Medulla oblongata (tissue), 1 donor: ENCODE results near the gene EPS8L2.
"Not testable (repeated sequence)": the region's sequence is repeated elsewhere in the genome, so short reads cannot be mapped to it uniquely, and the experiment has no call there.

Source experiments
- DNase-seq: peaks from one replicate; pipeline ENCODE4 v3.0.0-alpha.2; 2015; ENCODE audit errors: extremely low spot score

Gene EPS8L2

DNA sequence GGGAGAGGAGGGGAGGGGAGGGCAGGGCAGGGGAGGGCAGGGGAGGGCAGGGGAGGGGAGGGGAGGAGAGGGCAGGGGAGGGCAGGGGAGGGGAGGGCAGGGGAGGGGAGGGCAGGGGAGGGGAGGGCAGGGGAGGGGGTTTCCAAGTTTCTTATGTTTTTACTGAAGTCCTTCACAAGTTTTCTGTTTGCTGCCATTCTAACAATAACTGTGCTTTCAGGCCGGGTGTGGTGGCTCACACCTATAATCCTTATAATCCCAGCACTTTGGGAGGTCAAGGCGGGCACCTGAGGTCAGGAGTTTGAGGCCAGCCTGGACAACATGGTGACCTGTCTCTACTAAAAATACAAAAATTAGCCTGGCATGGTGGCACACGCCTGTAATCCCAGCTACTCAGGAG, 15.8 kb upstream of the EPS8L2 start:
- not testable (repeated sequence) for DNase-seq

DNA sequence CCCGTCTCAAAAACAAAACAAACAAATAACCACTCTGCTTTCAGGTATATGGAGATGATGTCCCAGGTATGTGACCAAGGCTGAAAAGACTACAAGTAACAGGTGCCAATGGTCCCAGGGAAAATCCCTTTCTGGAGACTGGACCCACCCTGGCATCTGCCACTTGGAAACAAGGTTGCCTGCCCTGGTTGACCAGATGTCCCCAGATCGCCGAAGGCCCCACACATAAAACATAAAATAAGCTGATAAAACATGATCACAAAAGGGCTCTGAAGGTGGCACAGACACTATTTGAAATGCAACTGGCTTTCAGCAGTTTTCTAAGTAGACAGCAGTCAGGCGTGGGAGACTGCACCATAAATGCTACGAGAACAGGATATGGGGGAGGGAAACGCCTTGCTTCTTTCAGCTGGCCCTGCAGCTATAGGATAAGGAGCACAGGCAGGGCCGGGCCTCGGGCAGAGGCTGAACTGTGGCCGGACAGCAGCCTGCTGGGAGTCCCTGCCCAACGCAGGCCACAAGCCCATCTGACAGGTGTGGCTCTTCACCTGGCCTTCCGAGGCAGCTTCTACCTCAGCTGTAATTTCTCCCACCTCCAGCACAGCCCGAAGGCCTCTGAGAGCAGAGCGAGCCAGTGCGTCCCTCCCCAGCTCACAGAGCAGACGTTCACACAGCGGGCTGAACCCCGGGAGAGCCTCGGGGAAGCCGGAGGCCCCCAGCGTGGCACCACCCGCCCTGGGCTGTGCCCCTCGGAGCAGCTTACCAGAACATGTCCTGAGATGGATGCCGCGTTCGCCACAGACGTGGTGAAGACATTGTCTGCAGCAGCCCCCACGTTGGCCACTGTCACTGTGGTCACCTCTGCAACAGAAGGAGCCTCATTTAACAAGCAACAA, 15.0 kb upstream of the EPS8L2 start:
- no peak for DNase-seq

DNA sequence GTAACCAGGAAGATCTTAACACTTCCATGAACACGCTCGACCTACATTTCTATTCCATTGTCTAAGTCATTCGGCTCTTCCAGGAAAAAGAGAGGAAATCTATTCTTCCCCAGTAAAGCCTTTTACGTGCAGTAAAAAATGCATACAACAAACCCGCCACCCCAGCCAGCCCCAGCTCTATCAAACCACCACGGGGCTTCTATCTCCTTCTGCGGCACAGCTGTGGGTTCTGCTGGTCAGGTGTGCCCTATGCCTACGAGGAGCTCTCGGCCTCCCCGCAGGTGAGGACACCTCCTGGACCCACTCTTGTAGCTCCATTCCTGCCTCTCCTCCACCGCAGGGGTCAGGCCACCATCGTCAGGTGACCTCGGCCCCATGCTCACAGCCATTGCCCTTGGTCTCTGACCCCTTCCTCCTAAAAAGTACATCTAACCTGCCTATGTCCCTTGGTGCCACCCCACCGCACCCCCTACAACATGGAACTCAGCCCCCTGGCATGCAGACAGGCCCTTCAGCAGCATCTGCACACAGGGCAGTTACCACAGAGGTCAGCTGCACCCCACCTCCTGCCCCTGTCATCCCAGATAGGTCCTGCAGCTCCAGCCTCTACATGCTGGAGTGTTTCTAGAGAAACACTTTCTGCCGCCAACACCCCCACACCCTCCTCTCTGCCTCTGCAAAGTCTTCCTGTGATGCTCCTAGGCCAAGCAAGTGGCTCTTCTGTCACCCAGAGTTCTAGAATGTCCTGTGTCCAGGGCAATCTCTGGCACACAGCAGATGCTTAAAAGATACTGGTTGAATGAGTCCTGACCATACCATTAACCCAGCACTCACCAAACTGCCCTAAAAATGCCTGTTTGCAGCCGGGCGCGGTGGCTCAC, 14.1 kb upstream of the EPS8L2 start:
- DNase-seq = no peak

DNA sequence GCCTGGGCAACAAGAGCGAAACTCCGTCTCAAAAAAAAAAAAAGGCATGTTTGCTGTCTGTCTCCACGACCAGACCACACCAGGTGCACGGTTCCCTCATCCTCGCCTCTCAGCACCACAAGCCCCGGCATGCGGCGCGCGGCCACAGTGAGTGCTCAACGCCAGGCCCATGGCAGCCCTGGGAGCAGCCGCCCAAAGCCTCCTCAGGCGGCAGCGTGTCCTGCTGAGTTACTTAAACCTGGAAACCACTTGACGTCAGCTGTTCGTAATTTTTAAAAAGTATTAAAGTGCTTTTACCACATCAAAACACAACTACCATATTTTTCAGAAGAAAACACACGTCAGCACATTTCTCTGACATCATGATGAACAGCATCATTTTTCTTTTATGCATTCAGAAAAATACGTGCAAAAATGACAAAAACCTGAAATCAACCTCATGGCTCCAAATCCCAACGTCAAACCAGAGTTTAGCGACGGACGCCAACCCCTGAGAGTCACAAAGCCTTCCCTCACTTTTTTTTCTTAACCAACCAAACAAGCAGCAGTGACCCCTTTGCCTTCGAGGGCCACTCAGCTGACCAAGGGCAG, 13.1 kb upstream of the EPS8L2 start:
- DNase-seq = no peak

DNA sequence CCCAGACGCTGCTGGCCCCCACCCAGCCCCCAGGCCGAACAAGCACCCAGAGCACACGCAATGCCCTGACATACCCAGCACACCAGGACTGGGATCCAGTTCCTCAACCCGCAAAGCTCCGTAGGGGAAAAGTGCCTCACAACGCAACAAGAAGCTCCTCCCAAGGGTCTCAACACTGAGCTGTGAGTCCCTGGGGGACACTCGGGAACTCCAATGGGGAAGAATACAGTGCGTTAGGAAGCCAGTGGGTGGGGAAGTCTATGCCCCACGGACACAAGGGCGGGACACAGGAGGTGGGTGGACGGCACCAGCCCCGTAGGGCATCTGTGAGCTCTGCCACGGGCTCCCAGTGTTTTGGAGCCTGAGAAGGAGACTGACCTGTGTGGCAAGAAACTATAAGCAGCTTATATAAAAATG, 12.6 kb upstream of the EPS8L2 start:
- DNase-seq = no peak

DNA sequence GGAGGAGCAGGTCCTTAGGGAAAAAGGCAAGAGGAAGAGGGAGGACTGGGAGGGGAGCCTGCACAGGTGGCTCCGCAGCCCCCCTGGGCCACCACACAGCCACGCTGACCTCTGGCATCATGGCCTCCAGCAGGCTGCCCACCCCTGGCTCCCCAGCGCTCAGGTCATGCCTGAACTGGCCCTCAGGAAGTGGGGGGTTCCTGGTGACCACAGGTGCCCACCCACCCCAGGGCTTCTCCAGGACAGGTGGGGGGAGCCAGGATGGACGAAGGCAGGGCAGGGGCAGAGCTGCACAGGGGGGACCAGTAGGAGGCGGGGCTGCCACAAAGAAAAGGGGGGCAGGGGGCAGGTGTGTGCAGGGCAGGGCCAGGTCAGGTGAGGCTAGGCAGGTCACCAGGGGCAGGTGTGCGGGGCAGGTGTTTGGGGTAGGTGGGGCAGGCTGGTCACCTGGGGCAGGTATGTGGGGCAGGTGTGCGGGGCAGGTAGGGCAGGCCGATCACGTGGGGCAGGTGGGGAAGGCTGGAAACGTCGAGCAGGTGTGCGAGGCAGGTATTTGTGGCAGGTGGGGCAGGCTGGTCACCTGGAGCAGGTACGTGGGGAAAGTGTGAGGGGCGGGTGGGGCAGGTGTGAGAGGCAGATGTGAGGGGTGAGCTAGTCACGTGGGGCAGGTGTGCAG, 12.0 kb upstream of the EPS8L2 start:
- DNase-seq = no peak

DNA sequence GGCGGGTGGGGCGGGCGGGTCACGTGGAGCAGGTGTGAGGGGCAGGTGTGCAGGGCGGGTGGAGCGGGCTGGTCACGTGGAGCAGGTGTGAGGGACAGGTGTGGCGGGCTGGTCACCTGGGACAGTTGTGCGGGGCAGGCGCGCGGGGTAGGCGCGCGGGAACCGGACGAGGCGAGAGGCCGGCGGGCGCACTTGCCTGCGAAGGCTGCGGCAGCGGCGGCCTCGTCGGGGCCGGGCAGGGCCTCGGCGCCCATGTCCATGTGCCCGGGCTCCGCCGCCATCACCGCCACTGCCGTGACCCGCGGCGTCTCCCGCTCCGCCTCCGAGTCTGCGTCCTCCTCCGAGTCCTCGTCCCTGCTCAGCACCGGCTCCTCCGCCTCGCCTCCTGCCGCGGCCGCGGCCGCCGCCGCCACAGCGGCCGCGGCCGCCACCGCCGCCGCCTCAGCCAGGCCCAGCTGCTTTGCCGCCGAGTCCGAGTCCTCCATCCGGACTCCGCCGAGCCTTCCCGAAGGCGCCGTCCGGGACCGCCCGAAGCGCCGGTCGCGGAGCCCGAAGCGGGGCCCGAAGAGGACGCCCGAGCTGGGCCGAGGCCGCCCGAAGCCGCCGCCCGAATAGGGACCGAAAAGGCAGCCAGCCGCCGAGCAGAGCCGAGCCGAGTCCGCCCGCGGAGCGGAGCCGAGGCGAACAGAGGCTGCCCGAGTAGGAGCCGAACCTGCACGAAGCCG, 11.3 kb upstream of the EPS8L2 start, which contains the start of gene DEAF1:
DEAF1 (minus strand) TSS at position 660 of the 725 bp plus-strand sequence; CDS start at position 485, 175 bp downstream.
- DNase-seq = peak; percentile 97

DNA sequence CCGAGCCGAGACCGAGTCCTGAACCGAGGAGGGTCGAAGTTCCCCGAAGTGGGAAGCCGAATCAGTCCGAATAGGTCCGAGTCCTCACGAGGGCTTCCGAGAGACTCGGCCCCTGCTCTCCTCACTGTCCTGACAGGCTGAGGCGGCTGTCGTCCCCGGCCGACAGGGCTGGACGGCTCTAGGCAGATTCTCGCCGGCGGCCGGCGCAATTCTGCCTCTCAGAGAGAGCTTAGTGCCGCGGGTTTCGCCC, 10.8 kb upstream of the EPS8L2 start:
- DNase-seq = no peak

DNA sequence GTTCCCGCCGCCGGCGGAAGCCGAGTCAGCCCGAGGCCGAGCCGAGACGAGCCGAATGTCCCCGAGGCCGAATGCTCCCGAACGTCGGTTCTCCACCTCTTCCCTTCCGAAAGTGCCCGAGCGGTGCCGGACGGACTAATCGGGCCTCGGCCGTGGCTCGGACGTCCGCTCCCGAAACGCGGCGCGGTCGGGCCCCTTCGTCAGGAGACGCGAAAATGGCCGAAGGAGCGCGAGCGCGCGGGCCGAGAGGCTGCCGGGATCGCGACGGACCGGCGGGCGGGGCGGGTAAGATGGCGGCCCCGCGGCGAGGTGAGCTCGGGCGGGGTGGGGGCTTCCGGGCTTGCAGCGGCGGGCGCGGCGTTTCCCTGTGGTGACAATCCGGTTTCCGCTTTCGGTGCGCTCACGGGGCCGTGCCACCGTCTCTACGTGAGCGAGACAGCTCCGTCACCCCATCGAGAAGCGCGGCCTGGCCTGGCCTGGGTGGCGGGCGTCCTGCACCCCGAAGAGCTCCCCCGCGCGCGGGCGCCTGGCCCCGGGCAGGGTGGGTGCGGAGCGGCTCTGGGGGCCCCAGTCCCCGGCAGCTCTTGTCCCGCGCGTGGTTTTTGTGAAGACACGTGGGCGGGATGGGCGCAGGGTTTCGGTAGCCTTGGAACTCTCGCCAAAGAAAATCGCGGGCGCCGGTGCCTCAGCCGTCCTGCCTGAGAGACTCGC, 10.3 kb upstream of the EPS8L2 start, which contains the start of gene TMEM80:
TMEM80 (plus strand) TSS at position 279 of the 711 bp plus-strand sequence; CDS start at position 291, 12 bp downstream.
- DNase-seq = peak; percentile 99

DNA sequence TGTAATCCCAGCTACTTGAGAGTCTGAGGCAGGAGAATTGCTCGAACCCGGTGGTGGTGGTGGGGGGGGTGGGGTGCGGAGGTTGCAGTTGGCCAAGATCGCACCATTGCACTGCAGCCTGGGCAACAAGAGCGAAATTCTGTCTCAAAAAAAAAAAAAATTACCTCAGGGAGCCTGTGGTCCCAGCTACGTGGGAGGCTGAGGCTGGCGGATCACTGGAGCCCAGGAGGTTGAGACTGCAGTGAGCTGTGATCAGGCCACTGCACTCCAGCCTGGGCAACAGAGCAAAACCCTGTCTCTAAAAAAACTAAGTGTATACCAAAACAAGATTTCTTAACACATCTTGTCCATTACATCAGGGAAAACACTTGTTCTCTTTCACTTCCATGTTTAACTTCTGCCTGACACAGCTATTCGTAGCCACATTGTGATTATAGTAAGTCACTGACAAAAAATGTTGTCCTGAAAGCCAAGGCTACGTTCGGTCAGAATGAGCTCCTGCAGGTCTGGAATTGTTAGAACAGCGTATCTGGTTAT, 9.0 kb upstream of the EPS8L2 start:
- peak; percentile 61 for DNase-seq

DNA sequence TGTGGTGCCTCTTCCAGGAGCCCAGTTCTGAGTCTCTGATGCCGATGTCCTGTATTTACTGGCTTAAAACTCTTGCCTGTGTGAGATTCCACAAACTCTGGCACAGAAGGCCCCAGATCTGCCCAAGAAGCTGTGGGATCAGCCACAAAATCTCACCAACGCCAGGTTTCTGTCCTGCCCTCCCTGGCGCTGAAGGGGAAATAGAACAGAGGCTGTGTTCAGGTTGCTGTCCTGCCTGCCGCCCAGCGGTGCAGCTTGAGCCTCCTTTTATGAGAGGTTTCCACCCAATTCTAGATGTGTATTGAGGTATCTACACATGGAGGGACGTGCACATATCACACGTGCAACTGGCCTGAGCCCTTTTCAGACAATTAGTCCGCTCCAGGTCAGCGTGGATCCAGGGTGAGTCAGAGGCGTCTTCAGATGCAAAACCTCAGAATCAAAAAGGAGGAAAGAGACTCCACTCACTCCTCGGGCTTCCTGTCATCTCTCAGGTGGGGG, 8.2 kb upstream of the EPS8L2 start:
- peak; percentile 26 for DNase-seq

DNA sequence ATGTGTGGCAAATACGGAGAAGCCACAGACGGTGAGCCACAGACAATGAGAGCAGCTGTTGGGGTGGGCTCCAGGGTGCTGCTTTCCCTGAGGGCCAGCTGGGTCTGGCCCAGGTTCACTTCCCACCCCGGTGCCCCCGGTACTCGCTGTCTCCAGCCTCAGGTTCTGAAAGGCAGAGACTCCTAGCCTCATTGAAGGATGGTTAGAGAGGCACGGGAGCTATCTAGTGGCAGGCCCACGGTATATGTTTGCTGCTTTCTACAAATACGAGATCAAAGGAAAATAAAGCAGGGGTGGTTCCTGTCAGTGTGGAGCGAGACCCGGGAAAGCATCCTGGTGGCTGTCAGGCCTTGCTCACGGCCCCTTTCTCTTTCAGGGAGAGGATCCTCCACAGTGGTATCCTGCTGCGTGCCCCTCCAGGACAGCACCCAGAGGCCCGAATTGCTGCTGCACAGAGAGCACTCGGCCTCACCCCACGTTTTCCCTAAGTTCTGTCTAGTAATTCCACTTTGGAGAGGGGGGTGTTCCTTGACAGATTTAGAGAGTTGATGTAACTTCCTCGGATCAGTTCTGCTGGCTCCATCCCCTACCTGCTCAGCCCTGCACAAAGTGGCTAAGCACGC, 7.4 kb upstream of the EPS8L2 start:
- DNase-seq = no peak

DNA sequence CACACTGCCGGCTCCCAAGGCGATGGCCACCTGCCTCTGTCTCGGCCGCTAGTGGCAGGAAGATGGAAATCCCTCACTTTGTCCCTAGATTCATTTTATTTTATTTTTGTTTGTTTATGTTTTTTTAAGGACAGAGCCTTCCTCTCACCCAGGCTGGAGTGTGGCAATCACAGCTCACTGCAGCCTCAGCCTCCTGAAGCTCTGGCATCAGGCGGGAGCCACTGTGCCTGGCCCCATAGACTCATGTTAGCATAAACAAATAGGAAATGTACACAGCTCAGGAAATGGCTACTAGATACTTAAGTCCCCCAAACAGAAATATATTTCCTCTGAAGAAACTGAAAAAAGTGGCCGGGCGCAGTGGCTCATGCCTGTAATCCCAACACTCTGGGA, 6.9 kb upstream of the EPS8L2 start:
- DNase-seq = no peak

DNA sequence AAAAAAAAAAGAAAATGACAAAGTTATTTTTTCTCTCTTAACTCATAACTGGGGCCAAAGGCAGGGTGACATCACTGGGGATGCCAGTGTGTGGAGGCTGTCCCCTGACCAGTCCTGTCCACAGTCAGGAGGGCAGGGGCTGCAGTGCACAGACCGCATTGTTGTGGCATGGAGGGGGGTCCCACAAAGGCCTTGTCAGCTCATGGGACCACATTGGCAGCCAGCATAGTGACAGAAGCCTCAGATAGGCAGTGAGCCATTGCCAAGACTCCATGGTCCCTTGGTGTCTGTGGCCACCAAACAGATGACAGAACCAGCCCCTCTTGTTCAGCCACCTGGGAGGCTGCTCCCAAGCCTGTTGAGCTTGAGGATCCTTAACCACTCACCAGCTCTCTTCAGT, 6.3 kb upstream of the EPS8L2 start:
- DNase-seq = no peak

DNA sequence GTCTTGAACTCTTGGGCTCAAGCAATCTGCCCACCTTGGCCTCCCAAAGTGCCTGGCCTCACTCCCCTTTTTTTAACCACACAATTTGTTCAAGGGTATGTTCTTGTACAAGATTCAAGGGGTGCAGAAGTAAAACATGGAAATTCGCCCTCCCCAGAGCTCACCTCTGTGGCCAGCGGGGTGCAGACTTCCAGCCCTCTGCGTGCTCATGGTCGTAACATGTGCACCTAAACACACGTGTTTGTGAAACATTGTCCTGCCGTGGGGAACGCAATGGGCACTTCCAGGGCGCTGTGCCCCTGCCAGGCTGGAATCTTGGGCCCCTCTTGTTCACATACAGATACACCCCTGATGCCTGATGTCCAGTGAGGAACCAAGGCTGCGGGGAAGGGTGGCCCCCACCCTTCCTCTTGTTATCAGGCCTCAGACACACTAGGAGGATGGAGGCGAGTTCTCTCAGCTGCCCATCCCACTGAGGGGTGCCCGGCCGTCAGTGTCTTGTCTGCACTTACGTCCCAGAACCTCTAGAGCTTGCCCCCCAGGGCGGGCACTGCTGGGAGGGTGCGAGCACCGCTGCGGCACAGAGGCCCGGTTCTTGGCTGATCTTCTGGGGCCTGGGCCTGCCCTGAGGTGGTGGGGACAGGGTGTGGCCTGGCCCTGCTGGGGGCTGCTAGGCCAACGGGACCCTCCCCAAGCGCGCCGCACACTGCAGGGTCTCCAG, 4.1 kb upstream of the EPS8L2 start:
- DNase-seq = no peak

DNA sequence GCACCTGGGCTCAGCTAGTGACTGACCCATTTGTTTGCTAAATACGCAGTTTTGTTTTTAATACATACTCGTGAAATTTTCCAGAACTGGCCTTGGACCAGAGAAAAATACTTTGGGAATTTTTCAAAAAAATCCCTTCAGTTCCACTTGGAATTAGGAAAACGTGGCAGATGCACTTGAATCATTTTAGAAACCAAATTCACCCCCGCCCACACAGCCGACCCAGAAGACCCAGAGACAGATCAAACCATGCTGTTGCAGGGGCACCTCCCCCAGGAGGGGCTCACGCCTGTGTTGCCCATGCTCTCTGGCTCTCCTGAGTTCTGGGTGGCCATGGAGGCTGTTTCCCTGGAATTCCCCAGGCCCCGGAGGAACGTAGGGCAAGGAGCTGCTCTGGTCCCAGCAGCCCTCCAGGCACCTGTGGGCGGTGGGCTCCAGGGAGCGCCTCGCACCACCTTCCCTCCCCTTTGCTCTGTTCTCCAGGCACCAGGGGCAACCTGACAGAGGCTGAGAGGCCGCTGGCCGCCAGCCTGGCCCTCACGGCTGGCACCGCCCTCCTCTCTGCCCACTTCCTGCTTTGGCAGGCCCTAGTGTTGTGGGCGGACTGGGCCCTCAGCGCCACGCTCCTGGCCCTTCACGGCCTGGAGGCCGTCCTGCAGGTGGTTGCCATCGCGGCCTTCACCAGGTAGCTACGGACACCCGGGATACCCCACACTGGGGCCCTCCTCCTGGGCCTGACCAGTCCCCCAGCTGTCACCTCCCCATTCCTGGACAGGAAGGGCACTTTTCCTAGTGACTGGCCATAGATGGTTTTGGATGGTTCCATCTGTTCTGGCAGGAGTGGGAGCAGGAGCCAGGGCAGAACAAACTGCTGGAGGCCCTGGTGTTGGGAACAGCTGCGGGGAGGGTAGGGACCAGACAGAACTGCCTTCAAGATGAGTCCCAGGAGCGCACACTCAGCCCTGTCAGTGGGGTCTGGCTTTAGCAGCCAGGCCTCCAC, 3.3 kb upstream of the EPS8L2 start:
- peak; percentile 61 for DNase-seq

DNA sequence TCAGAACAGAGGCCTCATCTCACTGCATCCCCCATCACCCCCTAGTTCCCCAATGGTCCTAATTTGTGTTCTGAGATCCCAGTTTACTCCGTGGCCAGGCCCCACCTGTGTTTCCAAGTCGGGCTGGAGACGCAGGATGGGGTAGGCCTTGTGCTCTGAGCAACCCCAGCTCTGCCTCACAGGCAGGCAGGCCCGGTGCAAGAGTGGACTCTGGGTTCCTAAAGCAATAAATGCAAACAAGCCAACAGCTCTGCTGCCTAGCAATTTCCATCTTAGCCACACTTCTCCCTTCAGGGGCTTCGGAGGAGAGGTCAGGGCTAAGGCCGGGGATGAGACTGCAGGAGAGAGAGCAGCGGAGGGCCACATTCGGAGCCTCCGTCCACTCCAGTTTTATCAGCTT, 2.5 kb upstream of the EPS8L2 start:
- DNase-seq = no peak

DNA sequence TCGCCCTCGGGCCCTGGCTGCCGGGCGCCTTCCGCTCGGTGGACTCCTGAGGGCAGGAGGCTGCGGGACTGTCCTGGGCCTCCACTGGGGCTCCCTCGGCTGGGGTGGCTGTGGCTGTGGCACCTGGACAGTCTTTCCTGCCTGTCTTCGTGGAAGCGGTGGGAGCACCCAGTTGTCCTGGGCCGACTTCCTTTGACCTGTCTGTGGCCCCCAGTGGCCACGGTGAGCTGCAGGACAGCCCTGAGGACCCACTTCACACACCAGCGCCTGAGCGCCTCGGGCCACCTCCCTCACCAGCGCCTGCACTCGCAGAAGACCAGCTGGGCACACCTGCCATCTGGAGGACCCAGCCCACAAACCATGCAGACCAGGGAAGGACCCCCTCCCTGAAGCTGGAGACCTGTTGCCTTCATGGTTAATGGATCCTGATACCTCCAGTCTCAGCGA, 1.8 kb upstream of the EPS8L2 start:
- no peak for DNase-seq
